Activated CD4-positive, alpha-beta memory T cell treated with anti-CD3 and anti-CD28 coated beads for 36 hours (primary cell): ENCODE measurements around the gene TNKS2. TPM values are rescaled to one million over a fixed set of nuclear protein-coding genes. Genes with fewer than 3 reads are reported as not detected.

Experiments
- total RNA-seq, 2 experiments: library from RNA; stranded (reverse); gene quantifications; one replicate each; pipeline ENCODE4 v1.2.3, GENCODE V29; 2021

TNKS2 gene
- total RNA-seq, 2 experiments from 2014 or later: 34.5 to 35.7 TPM

Other genes with a start within 250 kb of the TNKS2 start
- under 1 TPM in 1 of 2 experiments, not detected in 1; 0.07 TPM for gene PPP1R3C, start 165.4 kb upstream of the TNKS2 start, total RNA-seq
- 1 to 10 TPM; 1.2 to 1.6 TPM for gene FGFBP3, start 111.1 kb downstream of the TNKS2 start, total RNA-seq
- 10 to 100 TPM; 49.9 to 50.7 TPM for gene BTAF1, start 125.3 kb downstream of the TNKS2 start, total RNA-seq